ENCODE measurements around the gene TMEM88. TPM values are rescaled to one million over a fixed set of nuclear protein-coding genes. Genes with fewer than 3 reads are reported as not detected.

Gene TMEM88
- total RNA-seq, 2 donors from 2014 or later, result 16.8 to 26.8 TPM

- H3K9ac ChIP-seq (ENCODE audit: extremely low read depth, low read length, poor library complexity, severe bottlenecking), result no peak overlapping the region
- H3K36me3 Mint-ChIP-seq (ENCODE audit: low read depth), result peaks cover 37% of the 10 kb centered on the region
- H3K4me1 Mint-ChIP-seq, result peaks cover 9% of the 10 kb centered on the region
- H3K4me3 ChIP-seq (ENCODE audit: low read length), result no peak overlapping the region
- H3K36me3 ChIP-seq (ENCODE audit: control insufficient read depth, insufficient read depth, low read length), result peaks cover 44% of the 10 kb centered on the region
- peaks cover 3% of the 10 kb centered on the region for H3K27me3 Mint-ChIP-seq (ENCODE audit: insufficient read depth)
- H3K4me3 Mint-ChIP-seq, result no peak overlapping the region
- H3K27ac Mint-ChIP-seq, result no peak overlapping the region
- WGBS, 2 experiments (ENCODE audit: insufficient coverage in 1 of 2, insufficient read length in 1 of 2), result 92 to 97% methylated on average over 13 to 34 of the region's 34 CpGs
- TF ChIP-seq CTCF (conservative IDR thresholded peaks at IDR 0.05), result no peak
- no peaks in the 10 kb centered on the region for H3K9me3 ChIP-seq (ENCODE audit: control insufficient read depth, low read length)
- no peaks in the 10 kb centered on the region for H3K4me1 ChIP-seq (ENCODE audit: control insufficient read depth, insufficient read depth, low read length)
- H3K27ac ChIP-seq (ENCODE audit: low read depth, low read length), result no peak overlapping the region
- no peaks in the 10 kb centered on the region for H3K9me3 Mint-ChIP-seq
- H3K27me3 ChIP-seq (ENCODE audit: control insufficient read depth, insufficient read depth, low read length, poor library complexity, severe bottlenecking), result no peaks in the 10 kb centered on the region
- peak; percentile 38 for DNase-seq
These were observed 7.9 kb upstream of the TMEM88 start for GRCh38 chr17:7846765-7847661.

- Histone ChIP-seq H3K4me3 (ENCODE audit: low read length) (no peak overlapping the region), H3K9me3 (ENCODE audit: control insufficient read depth, low read length) (no peaks in the 10 kb centered on the region), H3K36me3 (ENCODE audit: control insufficient read depth, insufficient read depth, low read length) (peaks cover 55% of the 10 kb centered on the region), H3K9ac (ENCODE audit: extremely low read depth, low read length, poor library complexity, severe bottlenecking) (no peak overlapping the region), H3K27me3 (ENCODE audit: control insufficient read depth, insufficient read depth, low read length, poor library complexity, severe bottlenecking) (no peaks in the 10 kb centered on the region), H3K4me1 (ENCODE audit: control insufficient read depth, insufficient read depth, low read length) (no peaks in the 10 kb centered on the region), H3K27ac (ENCODE audit: low read depth, low read length) (no peak overlapping the region)
- TF ChIP-seq CTCF (conservative IDR thresholded peaks at IDR 0.05), result no peak
- Mint-ChIP-seq H3K4me3 (no peak overlapping the region), H3K36me3 (ENCODE audit: low read depth) (peaks cover 47% of the 10 kb centered on the region), H3K9me3 (no peaks in the 10 kb centered on the region), H3K27me3 (ENCODE audit: insufficient read depth) (peaks cover 13% of the 10 kb centered on the region), H3K27ac (no peak overlapping the region), H3K4me1 (peaks cover 6% of the 10 kb centered on the region)
- DNase-seq, result no peak
- WGBS, 2 experiments (ENCODE audit: insufficient coverage in 1 of 2, insufficient read length in 1 of 2), result 91 to 100% methylated on average over 3 to 20 of the region's 20 CpGs
These were observed 6.7 kb upstream of the TMEM88 start for GRCh38 chr17:7848131-7848579.

- DNase-seq, result no peak
- no peak overlapping the region for H3K27ac Mint-ChIP-seq
- Histone ChIP-seq H3K9ac (ENCODE audit: extremely low read depth, low read length, poor library complexity, severe bottlenecking) (no peak overlapping the region), H3K36me3 (ENCODE audit: control insufficient read depth, insufficient read depth, low read length) (peaks cover 56% of the 10 kb centered on the region), H3K4me1 (ENCODE audit: control insufficient read depth, insufficient read depth, low read length) (no peaks in the 10 kb centered on the region), H3K9me3 (ENCODE audit: control insufficient read depth, low read length) (no peaks in the 10 kb centered on the region), H3K27me3 (ENCODE audit: control insufficient read depth, insufficient read depth, low read length, poor library complexity, severe bottlenecking) (no peaks in the 10 kb centered on the region), H3K27ac (ENCODE audit: low read depth, low read length) (no peak overlapping the region), H3K4me3 (ENCODE audit: low read length) (no peak overlapping the region)
- H3K27me3 Mint-ChIP-seq (ENCODE audit: insufficient read depth), result peaks cover 15% of the 10 kb centered on the region
- 94% methylated on average over 9 to 21 of the region's 21 CpGs for WGBS, 2 experiments (ENCODE audit: insufficient coverage in 1 of 2, insufficient read length in 1 of 2)
- H3K9me3 Mint-ChIP-seq, result no peaks in the 10 kb centered on the region
- H3K4me1 Mint-ChIP-seq, result peaks cover 6% of the 10 kb centered on the region
- no peak for TF ChIP-seq CTCF (conservative IDR thresholded peaks at IDR 0.05)
- no peak overlapping the region for H3K4me3 Mint-ChIP-seq
- H3K36me3 Mint-ChIP-seq (ENCODE audit: low read depth), result peaks cover 49% of the 10 kb centered on the region
These were observed 6.1 kb upstream of the TMEM88 start for GRCh38 chr17:7848739-7849129.
